GM19043 (cell line): ENCODE measurements around the gene CYGB.

Experiments used
- ATAC-seq: cut with Tn5 transposase; IDR thresholded peaks from one replicate; pipeline ENCODE4 v1.9.1; 2021; ENCODE audit warnings: low read depth; ENCODE audit not compliant: unreplicated experiment

Gene CYGB

GRCh38 chr17:76551685-76552084 lies 14.2 kb upstream of the CYGB start:
- no peak for ATAC-seq

DNA sequence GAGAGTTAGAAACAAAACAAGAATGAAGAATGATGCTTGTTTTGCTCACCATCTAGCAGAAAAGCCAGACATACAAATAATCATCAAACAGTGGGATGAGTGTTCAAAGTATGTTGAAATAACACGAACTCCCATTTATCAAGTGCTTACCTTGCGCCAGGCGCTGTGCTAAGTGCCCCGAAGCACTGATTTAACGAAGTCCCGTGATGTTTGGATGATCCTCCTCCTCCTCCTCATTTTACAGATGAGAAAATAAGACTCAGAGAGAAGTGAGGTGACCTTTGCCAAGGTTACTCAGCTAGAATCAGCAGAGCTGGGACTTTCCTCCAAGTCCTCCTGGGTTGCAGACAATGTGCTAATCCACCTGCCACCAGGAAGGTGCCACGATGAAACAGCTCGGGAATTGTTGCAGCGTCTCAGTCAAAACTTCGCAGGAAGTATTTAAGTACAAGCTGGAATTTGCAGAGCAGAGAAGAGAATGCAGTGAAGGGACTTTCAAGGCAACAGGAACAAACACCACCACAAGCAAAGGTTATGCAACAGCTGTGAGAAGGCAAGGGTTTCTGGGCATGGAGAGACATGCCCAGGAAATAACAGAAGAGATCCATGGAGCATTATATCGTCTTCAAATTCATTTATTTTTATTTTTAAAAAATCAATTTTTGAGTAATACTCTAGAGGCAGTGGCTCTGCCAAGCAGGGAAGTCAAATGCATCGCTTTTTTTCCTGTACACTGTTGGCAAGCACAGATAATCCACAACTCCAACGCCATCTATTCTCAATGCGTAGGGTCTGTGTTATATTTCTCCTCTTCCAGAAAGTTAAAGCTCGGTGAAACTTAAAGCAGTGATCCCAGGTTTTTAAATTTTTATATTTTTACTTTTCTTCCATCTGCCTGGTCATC lies 13.5 kb upstream of the CYGB start:
- no peak for ATAC-seq

DNA sequence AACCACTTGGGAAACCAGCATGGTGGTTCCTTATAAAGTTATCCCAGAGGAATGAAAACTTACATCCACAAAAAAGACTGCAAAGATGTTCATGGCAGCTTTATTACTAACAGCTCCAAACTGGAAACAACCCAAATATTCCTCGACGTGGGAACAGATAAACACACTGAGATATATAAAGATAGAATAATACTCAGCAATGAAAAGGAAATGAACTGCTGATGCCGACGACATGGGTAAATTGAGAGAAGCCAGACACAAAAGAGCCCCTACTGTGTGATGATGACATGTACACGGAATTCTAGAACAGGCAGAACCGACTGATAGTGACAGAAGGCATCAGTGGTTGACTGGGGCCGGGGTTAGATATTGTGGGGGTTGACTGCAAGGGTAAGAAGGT lies 12.0 kb upstream of the CYGB start:
- ATAC-seq: no peak

GRCh38 chr17:76549215-76549518 lies 11.7 kb upstream of the CYGB start:
- ATAC-seq: no peak

DNA sequence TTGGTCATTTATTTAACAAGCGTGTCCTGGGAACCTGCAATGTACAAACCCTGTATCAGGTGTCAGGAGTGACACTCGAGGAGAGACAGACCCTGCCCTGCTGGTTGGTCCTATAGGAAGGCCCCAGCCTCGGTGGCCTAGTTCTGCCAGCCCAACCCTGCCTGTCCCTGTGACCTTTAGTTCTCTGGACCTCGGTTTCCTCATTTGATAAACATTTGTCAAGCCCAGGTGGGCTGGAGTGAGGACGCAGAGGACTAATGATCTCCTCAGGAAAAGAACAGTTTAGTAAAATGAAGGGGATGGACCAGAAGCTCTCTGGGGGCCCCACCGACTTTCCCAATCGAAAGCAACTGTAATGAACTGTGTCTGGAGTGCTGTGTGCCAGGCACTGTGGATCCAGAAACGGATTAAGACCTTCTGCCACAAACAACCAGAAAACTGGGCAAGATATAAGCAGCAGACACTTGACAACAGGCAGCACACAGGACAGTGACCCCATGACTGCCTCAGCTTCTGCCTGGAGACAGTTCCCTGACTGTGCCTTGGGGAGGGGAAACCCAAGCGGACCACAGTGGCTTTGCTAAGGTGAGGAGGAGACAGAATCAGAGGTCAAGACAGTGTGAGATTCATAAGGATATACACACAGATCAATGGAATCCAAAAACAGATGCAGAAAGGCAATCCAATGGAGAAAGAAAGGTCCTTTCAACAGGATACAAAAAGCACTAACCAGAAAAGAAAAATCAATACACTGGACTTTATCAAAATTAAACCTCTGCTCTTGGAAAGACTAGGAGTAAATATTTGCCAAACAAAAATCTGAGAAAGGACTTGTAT lies 11.1 kb upstream of the CYGB start:
- no peak for ATAC-seq

DNA sequence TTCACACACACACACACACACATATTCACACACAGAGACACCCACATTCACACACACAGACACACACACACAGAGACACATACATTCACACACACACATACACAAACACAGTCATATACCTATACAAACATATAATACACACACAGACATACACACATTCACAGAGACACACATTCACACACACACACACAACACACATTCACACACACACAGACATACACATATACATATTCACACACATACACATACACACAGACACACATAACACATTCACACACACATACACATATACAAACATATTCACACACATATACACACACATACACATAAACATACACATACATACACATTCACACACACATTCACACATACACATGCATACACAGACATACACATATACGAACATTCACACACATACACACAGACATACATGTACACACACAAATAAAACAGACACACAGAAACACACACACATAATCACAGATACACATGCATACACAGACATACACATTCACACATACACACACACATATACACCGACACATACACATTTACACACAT lies 10.2 kb upstream of the CYGB start:
- ATAC-seq: no peak

GRCh38 chr17:76547183-76547641 lies 9.7 kb upstream of the CYGB start:
- no peak for ATAC-seq

DNA sequence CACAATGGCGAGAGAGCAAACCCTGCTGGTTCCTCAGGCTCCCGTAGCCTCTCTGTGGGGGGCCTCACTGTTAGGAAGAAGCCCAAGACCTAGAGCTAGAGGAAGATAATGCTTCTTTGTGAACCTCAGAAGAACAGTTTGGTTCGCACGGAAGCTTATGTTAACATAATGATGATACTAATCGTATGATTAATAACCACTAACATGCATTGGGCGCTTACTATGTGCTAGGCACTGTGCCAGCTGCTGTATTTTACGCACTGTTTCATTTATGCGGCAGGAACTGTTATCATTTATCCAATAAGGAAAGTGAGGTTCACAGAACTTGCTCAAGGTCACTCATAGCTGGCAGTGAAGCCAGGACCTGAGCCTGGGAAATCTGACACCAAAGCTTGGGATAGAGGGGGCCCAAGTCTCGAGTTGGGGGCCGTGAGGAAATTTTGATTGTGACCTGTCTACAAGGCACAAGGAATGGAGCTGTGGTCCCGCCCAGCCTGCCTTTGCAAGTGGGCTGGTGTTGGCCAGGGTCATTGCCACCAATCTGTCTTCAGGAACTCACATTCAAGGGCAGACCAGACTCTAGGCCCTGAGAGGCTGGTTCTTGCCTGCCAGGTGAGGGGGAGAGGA lies 9.2 kb upstream of the CYGB start:
- no peak for ATAC-seq

GRCh38 chr17:76545918-76546555 lies 8.5 kb upstream of the CYGB start:
- ATAC-seq: no peak

- ATAC-seq: no peak
These were observed 7.2 kb upstream of the CYGB start for GRCh38 chr17:76544546-76545365.

DNA sequence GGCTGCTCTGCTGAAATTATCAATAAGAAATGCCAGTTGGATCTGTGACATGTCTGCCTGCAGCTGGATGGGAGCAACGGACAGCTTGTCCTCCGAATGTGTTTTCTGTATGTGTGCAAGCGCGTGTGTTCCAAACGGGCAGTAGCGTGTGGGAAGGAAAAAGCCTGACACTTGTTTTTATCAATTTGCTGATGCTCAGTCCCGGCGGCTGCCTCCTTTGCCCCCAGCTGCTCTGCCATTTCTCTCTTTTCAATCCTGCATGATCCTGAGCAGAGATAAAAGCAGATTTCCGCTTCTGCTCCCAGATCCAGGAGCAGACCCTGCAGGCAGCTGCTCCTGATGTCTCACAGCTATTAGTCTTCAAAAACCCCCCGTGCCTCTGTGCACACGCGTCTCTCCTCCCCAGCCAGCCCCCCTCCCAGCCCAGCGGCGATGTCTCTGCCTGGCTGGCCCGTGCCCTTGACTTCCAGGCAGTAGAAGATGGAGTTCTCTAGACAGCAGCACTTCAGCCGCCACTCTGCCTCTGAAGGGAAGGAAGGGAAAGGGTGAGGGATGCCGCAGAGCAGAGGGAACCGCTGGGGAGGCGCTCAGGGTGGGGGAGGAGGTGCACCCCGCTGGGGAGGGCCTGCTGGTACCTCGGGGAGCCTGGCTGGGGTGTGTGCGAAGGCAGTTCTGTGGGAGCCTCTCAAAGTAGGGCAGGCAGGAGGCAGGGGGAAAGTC lies 6.5 kb upstream of the CYGB start:
- ATAC-seq: no peak

- ATAC-seq: no peak
These were observed 5.9 kb upstream of the CYGB start for GRCh38 chr17:76543482-76543825.

DNA sequence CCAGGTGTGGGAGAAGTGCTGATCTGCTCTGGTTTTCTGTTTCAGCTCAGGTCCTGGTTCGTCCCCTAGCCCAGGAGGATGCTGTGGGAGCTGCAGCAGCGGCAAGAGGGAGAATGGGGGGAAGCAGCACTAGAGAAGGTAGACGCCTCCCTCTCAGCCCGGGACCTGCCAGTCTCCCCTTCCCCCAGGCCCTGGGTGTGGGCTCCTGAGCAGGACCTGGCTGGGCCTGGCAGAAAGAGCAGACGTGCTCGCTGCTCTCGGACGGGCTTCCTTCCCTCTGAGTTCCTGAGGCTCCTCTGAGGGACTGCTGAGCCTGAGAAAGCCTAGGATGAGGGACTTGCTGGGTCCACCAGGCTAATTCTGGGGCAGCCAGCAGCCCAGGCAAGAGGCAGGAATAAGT lies 5.5 kb upstream of the CYGB start:
- no peak for ATAC-seq

- ATAC-seq: no peak
These were observed 5.1 kb upstream of the CYGB start for GRCh38 chr17:76542566-76542971.

- ATAC-seq: no peak
These were observed 4.4 kb upstream of the CYGB start for GRCh38 chr17:76541739-76542454.

DNA sequence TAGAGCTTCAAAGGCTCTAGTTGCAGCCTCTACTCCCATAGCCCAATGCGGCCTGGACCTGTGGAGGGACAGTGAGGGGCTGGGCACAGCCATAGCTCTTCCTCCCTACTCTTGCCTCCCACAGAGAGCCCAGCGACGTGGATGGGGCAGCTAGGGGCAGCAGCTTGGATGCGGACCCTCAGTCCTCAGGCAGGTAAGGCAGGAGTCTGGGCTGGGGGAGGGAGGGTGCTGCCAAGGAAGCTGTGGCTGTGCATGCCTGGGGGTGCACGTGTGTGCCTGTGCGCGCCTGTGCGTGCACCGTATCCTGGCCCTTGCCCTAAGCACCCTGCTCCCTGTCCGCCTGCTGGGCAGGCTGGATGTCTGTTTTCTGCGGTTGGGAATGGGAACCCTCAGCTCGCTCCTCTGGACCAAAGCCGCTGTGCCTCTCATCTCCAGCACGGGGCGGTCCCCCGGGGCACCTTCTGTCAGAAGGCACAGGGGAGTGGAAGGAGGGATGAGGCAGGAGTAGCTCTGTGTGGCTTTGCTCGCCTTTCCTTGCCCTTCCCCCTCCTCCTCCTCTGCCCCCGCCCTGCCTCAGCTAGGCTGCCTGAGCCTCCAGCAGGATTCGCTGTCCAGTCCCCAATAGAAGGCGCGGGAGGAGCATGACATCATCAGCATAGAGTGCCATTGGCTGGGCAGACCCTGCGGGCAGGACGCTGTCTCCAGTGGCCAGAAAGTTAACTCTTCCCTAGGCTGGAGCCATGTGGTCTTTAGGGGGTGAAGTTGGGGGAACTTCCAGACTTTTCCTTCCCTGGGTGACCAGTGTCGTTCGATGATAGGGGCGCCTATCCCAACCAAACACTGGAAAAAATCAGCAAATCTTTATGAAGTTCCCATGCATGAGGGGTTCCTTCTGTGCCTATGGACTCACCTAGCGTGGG lies 3.1 kb upstream of the CYGB start:
- ATAC-seq: no peak

DNA sequence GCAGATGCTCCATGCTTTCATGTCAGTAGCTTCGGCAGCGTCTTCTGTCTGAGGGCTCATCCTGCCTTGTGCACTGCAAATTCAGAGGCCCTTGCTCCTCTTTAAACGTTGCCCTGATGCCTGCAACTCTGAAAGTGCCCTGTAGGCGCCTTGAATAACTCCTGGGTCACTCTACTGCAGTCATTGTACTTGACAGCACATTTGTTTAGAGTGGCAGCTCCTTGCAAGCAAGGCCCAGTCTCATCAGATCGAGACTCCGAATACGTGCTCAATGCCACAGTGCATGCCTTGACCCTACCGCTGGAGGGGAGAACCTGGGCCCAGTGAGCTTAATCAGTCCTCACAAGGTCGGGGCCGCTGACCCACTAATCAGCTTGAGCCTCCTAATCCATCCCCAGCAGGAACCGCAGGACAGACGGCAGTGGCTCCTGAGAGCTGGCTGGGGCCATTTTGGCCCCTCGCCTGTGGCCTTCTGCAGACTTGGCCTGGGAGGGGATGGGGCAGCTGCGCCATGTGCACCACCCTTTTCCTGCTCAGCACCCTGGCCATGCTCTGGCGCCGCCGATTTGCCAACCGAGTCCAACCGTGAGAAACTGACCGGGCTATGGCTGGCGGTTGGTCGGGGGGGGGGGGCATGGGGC lies 2.2 kb upstream of the CYGB start, which contains the start of gene PRCD:
PRCD (plus strand) TSS at position 414 of the 641 bp plus-strand sequence; CDS start at position 512, 98 bp downstream.
- ATAC-seq: no peak
